AG20443 (cell line): ENCODE data around the gene PFN1.

Source experiments
- DNase-seq: peaks from one replicate; pipeline ENCODE4 v3.0.0; 2012; ENCODE audit warnings: low spot score, mixed read lengths

The PFN1 gene

GRCh38 chr17:4896332-4897197 lies 51.8 kb downstream of the PFN1 start:
- no peak for DNase-seq

- no peak for DNase-seq
These were observed 52.5 kb downstream of the PFN1 start for GRCh38 chr17:4895657-4896331.
